Epithelial cell of esophagus (primary cell): ENCODE measurements around the gene DISP3.

ENCODE experiments used
- DNase-seq: peaks from one replicate; pipeline ENCODE4 v3.0.0; 2010; ENCODE audit warnings: low read depth
- H3K4me3 ChIP-seq: 2 replicates; pipeline ENCODE4 v1.5.1; 2011; ENCODE audit warnings: mild to moderate bottlenecking, low read length, control low read depth
- TF ChIP-seq, protein P1 (sequence below): IDR thresholded peaks from 2 replicates; pipeline ENCODE4 v1.5.1; 2011; ENCODE audit warnings: low read depth, mild to moderate bottlenecking, low read length, control low read depth, inconsistent platforms; ENCODE audit not compliant: insufficient read depth; ENCODE audit errors: missing control alignments

The DISP3 gene

DNA sequence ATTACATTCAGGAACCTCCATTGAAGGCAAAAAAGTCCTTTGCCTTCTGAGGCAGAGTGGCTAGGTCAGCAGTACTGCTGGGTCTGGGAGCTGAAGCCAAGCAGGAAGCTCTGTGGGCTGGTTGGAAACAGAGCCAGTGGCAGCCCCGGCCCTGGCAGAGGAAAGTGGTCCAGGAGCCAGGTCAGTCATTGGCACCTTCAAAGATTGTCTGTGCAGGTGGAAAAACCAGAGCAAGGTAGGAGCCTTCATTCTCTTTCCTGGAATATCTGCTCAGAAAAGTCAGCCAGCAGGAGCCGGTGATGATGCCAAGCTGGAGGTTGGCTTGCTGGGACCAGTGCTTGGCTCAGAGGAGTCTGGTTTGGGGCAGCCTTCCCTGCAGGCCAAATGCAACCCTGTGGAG is 12.5 kb upstream of the DISP3 start:
- DNase-seq = no peak
- TF ChIP-seq, protein P1, sequence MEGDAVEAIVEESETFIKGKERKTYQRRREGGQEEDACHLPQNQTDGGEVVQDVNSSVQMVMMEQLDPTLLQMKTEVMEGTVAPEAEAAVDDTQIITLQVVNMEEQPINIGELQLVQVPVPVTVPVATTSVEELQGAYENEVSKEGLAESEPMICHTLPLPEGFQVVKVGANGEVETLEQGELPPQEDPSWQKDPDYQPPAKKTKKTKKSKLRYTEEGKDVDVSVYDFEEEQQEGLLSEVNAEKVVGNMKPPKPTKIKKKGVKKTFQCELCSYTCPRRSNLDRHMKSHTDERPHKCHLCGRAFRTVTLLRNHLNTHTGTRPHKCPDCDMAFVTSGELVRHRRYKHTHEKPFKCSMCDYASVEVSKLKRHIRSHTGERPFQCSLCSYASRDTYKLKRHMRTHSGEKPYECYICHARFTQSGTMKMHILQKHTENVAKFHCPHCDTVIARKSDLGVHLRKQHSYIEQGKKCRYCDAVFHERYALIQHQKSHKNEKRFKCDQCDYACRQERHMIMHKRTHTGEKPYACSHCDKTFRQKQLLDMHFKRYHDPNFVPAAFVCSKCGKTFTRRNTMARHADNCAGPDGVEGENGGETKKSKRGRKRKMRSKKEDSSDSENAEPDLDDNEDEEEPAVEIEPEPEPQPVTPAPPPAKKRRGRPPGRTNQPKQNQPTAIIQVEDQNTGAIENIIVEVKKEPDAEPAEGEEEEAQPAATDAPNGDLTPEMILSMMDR = no peak
- no peak overlapping the region for H3K4me3 ChIP-seq

DNA sequence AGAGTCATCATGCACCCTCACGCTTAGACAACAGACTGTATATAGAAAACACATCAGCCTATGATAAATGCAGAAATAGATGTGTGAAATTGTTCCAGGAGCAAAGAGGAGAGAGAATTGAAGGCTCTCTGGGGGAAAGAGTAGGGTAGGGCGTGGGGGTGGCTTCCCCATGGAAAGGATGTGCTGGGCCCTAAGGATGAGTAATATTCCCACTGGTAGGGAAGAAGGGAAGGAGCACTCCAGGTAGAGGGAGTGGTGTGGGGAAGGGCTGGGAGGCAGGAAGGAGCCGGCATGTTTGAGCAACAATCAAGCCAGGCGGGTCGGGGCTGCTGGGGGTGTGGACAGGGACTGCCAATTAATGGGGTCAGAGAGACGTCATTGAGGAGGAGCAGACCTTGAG is 10.1 kb upstream of the DISP3 start:
- TF ChIP-seq, protein P1 = no peak
- H3K4me3 ChIP-seq = no peak overlapping the region
- DNase-seq = no peak

DNA sequence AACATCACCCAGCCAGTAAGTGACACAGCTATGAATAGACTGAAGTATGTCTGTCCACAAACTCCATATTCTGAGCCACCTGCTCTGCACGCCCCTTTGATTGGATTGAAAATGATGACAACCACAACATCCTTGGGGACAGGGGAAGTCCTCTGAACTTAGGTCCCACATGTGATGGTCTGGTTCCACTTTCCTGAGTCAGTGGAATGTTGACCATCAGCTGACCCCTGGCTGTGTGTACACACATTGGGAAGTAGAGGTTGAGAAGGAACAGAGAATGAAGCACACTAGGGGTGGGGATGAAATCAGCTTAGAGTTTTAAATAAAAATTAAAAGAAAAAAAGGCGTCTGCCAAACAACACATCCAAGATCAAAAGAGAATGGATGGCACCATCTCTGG is 8.0 kb upstream of the DISP3 start:
- TF ChIP-seq, protein P1 = no peak
- DNase-seq = no peak
- H3K4me3 ChIP-seq = no peak overlapping the region

DNA sequence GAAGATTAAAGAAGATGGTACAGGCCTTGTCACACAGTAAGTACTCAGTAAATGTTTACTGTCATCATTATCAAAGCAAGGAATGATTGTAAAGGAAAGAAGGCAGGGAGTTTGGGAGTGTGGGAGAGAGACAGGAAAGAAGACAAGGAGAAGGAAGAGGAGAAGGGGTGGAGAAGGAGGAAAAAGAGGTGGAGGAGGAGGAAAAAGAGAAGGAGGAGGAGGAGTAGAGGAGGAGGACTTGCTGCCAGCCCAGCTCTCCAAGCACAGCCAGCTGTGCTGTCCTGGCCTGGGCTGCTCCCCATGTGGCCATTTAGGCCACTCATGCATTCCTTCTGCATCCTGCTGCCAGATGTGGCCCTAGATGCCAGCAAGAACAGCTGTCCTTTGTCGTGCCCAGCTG is 7.5 kb upstream of the DISP3 start:
- H3K4me3 ChIP-seq = no peak overlapping the region
- no peak for DNase-seq
- TF ChIP-seq, protein P1 = no peak

GRCh38 chr1:11472284-11472683 is 6.7 kb upstream of the DISP3 start:
- no peak for DNase-seq
- TF ChIP-seq, protein P1 = no peak
- no peak overlapping the region for H3K4me3 ChIP-seq

DNA sequence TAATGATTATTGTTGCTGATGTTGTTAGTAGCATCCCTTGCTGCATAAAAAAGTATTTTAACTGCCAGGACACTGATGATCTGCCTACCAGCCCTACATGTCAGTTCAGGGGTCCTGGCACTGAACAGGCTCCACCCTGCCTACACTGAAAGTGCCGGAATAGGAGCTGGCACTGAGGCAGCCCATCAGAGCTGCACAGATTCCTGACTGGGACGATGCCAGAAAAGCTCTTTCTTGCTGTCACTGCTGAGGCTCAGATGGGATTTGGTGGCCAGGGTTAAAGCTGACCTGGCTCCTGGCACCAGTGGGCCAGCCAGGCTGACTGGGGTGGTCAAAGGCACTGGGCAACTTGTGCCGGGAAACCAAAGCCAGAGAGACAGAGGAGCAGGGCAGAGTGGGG is 6.2 kb upstream of the DISP3 start:
- no peak overlapping the region for H3K4me3 ChIP-seq
- TF ChIP-seq, protein P1 = no peak
- DNase-seq = no peak

- TF ChIP-seq, protein P1 = no peak
- no peak overlapping the region for H3K4me3 ChIP-seq
- DNase-seq = peak; percentile 46
Measured at GRCh38 chr1:11473491-11474034, 5.4 kb upstream of the DISP3 start.
